Hematopoietic multipotent progenitor cell treated with erythropoietin and hydrocortisone succinate and interleukin-3 and kit ligand, for 17 days (in vitro differentiated cells): ENCODE results near the gene C1QC.

Source experiments
- DNase-seq: peaks from one replicate; pipeline ENCODE4 v3.0.0-alpha.2; 2015; ENCODE audit warnings: low spot score

The C1QC gene

GRCh38 chr1:22681556-22682276 is 38.3 kb downstream of the C1QC start:
- no peak for DNase-seq

GRCh38 chr1:22683547-22683946 is 40.1 kb downstream of the C1QC start:
- DNase-seq: no peak

- no peak for DNase-seq
Measured at GRCh38 chr1:22685591-22686059, 42.2 kb downstream of the C1QC start.

GRCh38 chr1:22687191-22687590 is 43.8 kb downstream of the C1QC start:
- DNase-seq: no peak

GRCh38 chr1:22688466-22688865 is 45.0 kb downstream of the C1QC start:
- DNase-seq: no peak

- DNase-seq: no peak
Measured at GRCh38 chr1:22689505-22689904, 46.1 kb downstream of the C1QC start.

- no peak for DNase-seq
Measured at GRCh38 chr1:22691031-22691753, 47.8 kb downstream of the C1QC start.

- no peak for DNase-seq
Measured at GRCh38 chr1:22694172-22694571, 50.7 kb downstream of the C1QC start.

- DNase-seq: no peak
Measured at GRCh38 chr1:22696610-22697009, 53.2 kb downstream of the C1QC start.
